Measurements from ENCODE around the gene B4GALNT3.

- TF ChIP-seq POLR2A (IDR thresholded peaks at IDR 0.05; ENCODE audit: low read depth, low read length), result no peak
- TF ChIP-seq POLR2AphosphoS5 (IDR thresholded peaks at IDR 0.05; ENCODE audit: low read depth, low read length), result no peak
Observed at GRCh38 chr12:607541-608001, 147.8 kb downstream of the B4GALNT3 start.

Data from GM12892 (cell line).